OCI-LY7 (cell line): ENCODE data around the gene WASF1. TPM values are rescaled to one million over a fixed set of nuclear protein-coding genes. Genes with fewer than 3 reads are reported as not detected.

Experiments used
- BruUV-seq: library from RNA; stranded (reverse); fragments of 400-500 nt; replicated peaks from 2 replicates; lab custom pipeline; 2021; lab: Mats Ljungman, UMichigan
- CTCF ChIA-PET: fragments of 300-600 bp; sonication (Branson Sonifier 250); formaldehyde crosslinking; loops from one replicate; lab custom pipeline; 2022; ENCODE audit warnings: antibody characterized with exemption; ENCODE audit not compliant: unreplicated experiment; lab: Charles Lee
- POLR2A ChIA-PET: fragments of 300-600 bp; sonication (Branson Sonifier 250); formaldehyde crosslinking; loops from one replicate; lab custom pipeline; 2022; ENCODE audit warnings: antibody characterized with exemption; lab: Charles Lee
- DNase-seq: peaks from one replicate; pipeline ENCODE4 v3.0.0-alpha.2; 2015; ENCODE audit warnings: low spot score
- H2AFZ ChIP-seq: fragments of 200-600 bp; sonication (generic), shearing (Covaris generic); 2 replicates; pipeline ENCODE4 v1.6.1; 2014; ENCODE audit warnings: mild to moderate bottlenecking, antibody characterized with exemption, low read length, moderate library complexity
- H3K27ac ChIP-seq: fragments of 200-600 bp; sonication (generic); 2 replicates; pipeline ENCODE4 v1.5.1; 2014; ENCODE audit warnings: mixed run types, low read depth, mild to moderate bottlenecking, moderate library complexity, low read length, inconsistent platforms; ENCODE audit not compliant: poor library complexity, severe bottlenecking
- H3K36me3 ChIP-seq: fragments of 200-600 bp; sonication (generic); 2 replicates; pipeline ENCODE4 v1.6.1; 2014; ENCODE audit warnings: mild to moderate bottlenecking, antibody characterized with exemption, low read length, moderate library complexity, mixed read lengths; ENCODE audit not compliant: insufficient read depth
- H3K4me1 ChIP-seq: fragments of 200-600 bp; sonication (generic); 2 replicates; pipeline ENCODE4 v1.5.1; 2014; ENCODE audit warnings: mild to moderate bottlenecking, low read length; ENCODE audit not compliant: insufficient read depth, poor library complexity, severe bottlenecking
- H3K4me2 ChIP-seq: fragments of 200-600 bp; sonication (generic); 2 replicates; pipeline ENCODE4 v1.6.1; 2014; ENCODE audit warnings: mild to moderate bottlenecking, low read length
- H3K4me3 ChIP-seq: fragments of 200-600 bp; sonication (generic); 2 replicates; pipeline ENCODE4 v1.5.1; 2014; ENCODE audit warnings: mild to moderate bottlenecking, low read depth, low read length; ENCODE audit not compliant: poor library complexity, severe bottlenecking
- H3K79me2 ChIP-seq: fragments of 200-600 bp; sonication (generic); 2 replicates; pipeline ENCODE4 v1.6.1; 2016; ENCODE audit warnings: low read depth, mild to moderate bottlenecking, low read length, moderate library complexity, mixed read lengths; ENCODE audit not compliant: insufficient read depth
- H3K9me2 ChIP-seq: fragments of 200-600 bp; sonication (generic); 2 replicates; pipeline ENCODE4 v1.6.1; 2016; ENCODE audit warnings: mild to moderate bottlenecking, low read length, mixed read lengths; ENCODE audit not compliant: insufficient read depth
- H3K9me3 ChIP-seq: fragments of 200-600 bp; sonication (generic); 2 replicates; pipeline ENCODE4 v1.6.1; 2014; ENCODE audit warnings: mild to moderate bottlenecking, mixed run types, low read length, mixed read lengths
- H4K20me1 ChIP-seq: fragments of 200-600 bp; sonication (generic); 2 replicates; pipeline ENCODE4 v1.6.1; 2014; ENCODE audit warnings: mild to moderate bottlenecking, antibody characterized with exemption, low read length, moderate library complexity, mixed read lengths; ENCODE audit not compliant: insufficient read depth
- EZH2phosphoT487 ChIP-seq: fragments of 200-600 bp; sonication (generic); IDR thresholded peaks from 2 replicates; pipeline ENCODE4 v1.6.1; 2018; ENCODE audit warnings: low read depth, borderline replicate concordance, mild to moderate bottlenecking, mixed run types, antibody characterized with exemption, low read length, moderate library complexity, mixed read lengths
- intact Hi-C: fragments of 100-400 bp; cut with micrococcal nuclease; formaldehyde crosslinking; loops from one replicate; pipeline ENCODE4 v1.10.0; 2022; ENCODE audit not compliant: unreplicated experiment
- total RNA-seq, 2 experiments: library from RNA; depleted of rRNA in 1 of 2; stranded (reverse); fragments of >200 nt in 1 of 2; shearing (Covaris generic) in 1 of 2; gene quantifications; 2 replicates each; pipeline ENCODE4 v1.2.3, GENCODE V29; 2014 to 2022
- TF ChIP-seq, protein P1 (sequence below): fragments of 200-600 bp; sonication (generic); conservative IDR thresholded peaks from 2 replicates; pipeline ENCODE4 v1.5.1; 2014; ENCODE audit warnings: mild to moderate bottlenecking, antibody characterized with exemption, low read length, moderate library complexity, mixed read lengths

The WASF1 gene
- total RNA-seq, 2 experiments from 2014 or later = 34.6 to 78.4 TPM

DNA sequence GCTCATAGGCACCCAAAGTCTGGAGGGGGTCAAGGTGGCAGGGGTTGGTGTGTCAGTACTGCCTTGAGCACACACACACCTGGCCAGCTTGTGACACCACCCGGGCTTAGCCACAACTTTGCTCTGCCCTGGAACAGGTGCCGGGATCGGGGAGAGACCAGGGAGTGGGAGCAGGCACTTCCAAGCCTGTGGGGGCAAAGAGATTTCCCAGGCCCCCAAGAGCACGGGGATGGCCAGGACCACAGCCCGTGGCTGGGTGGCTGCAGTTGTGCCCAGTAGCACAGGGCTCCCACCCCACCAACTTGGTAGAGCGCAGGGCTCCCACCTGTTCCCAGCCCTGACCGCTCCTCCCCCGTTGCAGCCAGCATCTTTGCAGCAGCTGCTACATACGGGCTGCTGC lies 40.4 kb downstream of the WASF1 start:
- no peaks in the 10 kb centered on the region for H4K20me1 ChIP-seq
- H2AFZ ChIP-seq = no peak overlapping the region
- ChIA-PET POLR2A (no interaction called here), CTCF (no interaction called here)
- H3K9me2 ChIP-seq = no peaks in the 10 kb centered on the region
- no peaks in the 10 kb centered on the region for H3K79me2 ChIP-seq
- peaks cover 43% of the 10 kb centered on the region for H3K36me3 ChIP-seq
- H3K9me3 ChIP-seq = peaks cover 33% of the 10 kb centered on the region
- intact Hi-C loops = no loop called here
- no peak for DNase-seq
- H3K27ac ChIP-seq = no peak overlapping the region
- H3K4me1 ChIP-seq = no peaks in the 10 kb centered on the region
- BruUV-seq = no TSS peak
- H3K4me2 ChIP-seq = no peak overlapping the region
- TF ChIP-seq EZH2phosphoT487 = no peak
- TF ChIP-seq, protein P1, sequence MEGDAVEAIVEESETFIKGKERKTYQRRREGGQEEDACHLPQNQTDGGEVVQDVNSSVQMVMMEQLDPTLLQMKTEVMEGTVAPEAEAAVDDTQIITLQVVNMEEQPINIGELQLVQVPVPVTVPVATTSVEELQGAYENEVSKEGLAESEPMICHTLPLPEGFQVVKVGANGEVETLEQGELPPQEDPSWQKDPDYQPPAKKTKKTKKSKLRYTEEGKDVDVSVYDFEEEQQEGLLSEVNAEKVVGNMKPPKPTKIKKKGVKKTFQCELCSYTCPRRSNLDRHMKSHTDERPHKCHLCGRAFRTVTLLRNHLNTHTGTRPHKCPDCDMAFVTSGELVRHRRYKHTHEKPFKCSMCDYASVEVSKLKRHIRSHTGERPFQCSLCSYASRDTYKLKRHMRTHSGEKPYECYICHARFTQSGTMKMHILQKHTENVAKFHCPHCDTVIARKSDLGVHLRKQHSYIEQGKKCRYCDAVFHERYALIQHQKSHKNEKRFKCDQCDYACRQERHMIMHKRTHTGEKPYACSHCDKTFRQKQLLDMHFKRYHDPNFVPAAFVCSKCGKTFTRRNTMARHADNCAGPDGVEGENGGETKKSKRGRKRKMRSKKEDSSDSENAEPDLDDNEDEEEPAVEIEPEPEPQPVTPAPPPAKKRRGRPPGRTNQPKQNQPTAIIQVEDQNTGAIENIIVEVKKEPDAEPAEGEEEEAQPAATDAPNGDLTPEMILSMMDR = no peak
- no peak overlapping the region for H3K4me3 ChIP-seq

GRCh38 chr6:110137924-110138887 lies 41.3 kb downstream of the WASF1 start:
- peak; percentile 32 for DNase-seq
- peaks cover 43% of the 10 kb centered on the region for H3K36me3 ChIP-seq
- ChIA-PET POLR2A (interaction anchor here (0.6 to 1.3 kb wide), 3 partner anchors 10 to 1290 kb away, joined by 3 read pairs; partner anchors contain the start of gene ARMC2), CTCF (no interaction called here)
- H2AFZ ChIP-seq = no peak overlapping the region
- no peak for TF ChIP-seq EZH2phosphoT487
- TF ChIP-seq, protein P1 = no peak
- H3K9me2 ChIP-seq = no peaks in the 10 kb centered on the region
- intact Hi-C loops = no loop called here
- BruUV-seq = no TSS peak
- no peaks in the 10 kb centered on the region for H4K20me1 ChIP-seq
- no peaks in the 10 kb centered on the region for H3K79me2 ChIP-seq
- H3K4me1 ChIP-seq = no peaks in the 10 kb centered on the region
- H3K4me3 ChIP-seq = no peak overlapping the region
- no peak overlapping the region for H3K4me2 ChIP-seq
- H3K9me3 ChIP-seq = peaks cover 36% of the 10 kb centered on the region
- no peak overlapping the region for H3K27ac ChIP-seq
